ENCODE data around the gene ZFYVE28. TPM values are rescaled to one million over a fixed set of nuclear protein-coding genes. Genes with fewer than 3 reads are reported as not detected.

Gene ZFYVE28
- total RNA-seq, 1 donor from 2014 or later, result 3.6 TPM

- H3K27ac Mint-ChIP-seq, result no peak overlapping the region
- H3K4me1 Mint-ChIP-seq (ENCODE audit: unreplicated experiment), result peaks cover 27% of the 10 kb centered on the region
- no peaks in the 10 kb centered on the region for H3K9me3 Mint-ChIP-seq
- H3K36me3 Mint-ChIP-seq, result no peaks in the 10 kb centered on the region
- no peak for DNase-seq (ENCODE audit: extremely low spot score, unreplicated experiment)
- peaks cover 35% of the 10 kb centered on the region for H3K27me3 Mint-ChIP-seq
- H3K4me3 Mint-ChIP-seq, result peak overlapping the region; percentile 46
- no peak for TF ChIP-seq CTCF (conservative IDR thresholded peaks at IDR 0.05)
These were observed 27.5 kb downstream of the ZFYVE28 start for GRCh38 chr4:2390784-2391421.

- TF ChIP-seq CTCF (conservative IDR thresholded peaks at IDR 0.05), result no peak
- H3K27me3 Mint-ChIP-seq, result peaks cover 35% of the 10 kb centered on the region
- H3K36me3 Mint-ChIP-seq, result no peaks in the 10 kb centered on the region
- no peaks in the 10 kb centered on the region for H3K9me3 Mint-ChIP-seq
- no peak overlapping the region for H3K4me3 Mint-ChIP-seq
- H3K27ac Mint-ChIP-seq, result no peak overlapping the region
- peaks cover 27% of the 10 kb centered on the region for H3K4me1 Mint-ChIP-seq (ENCODE audit: unreplicated experiment)
- DNase-seq (ENCODE audit: extremely low spot score, unreplicated experiment), result no peak
These were observed 28.3 kb downstream of the ZFYVE28 start for GRCh38 chr4:2390146-2390545.

GRCh38 chr4:2389691-2390090 lies 28.8 kb downstream of the ZFYVE28 start:
- TF ChIP-seq CTCF (conservative IDR thresholded peaks at IDR 0.05), result no peak
- H3K27ac Mint-ChIP-seq, result no peak overlapping the region

GRCh38 chr4:2388429-2389182 lies 29.8 kb downstream of the ZFYVE28 start:
- Mint-ChIP-seq H3K4me1 (ENCODE audit: unreplicated experiment) (peaks cover 20% of the 10 kb centered on the region), H3K9me3 (no peaks in the 10 kb centered on the region), H3K4me3 (no peak overlapping the region), H3K36me3 (no peaks in the 10 kb centered on the region), H3K27me3 (peaks cover 28% of the 10 kb centered on the region), H3K27ac (no peak overlapping the region)
- no peak for DNase-seq (ENCODE audit: extremely low spot score, unreplicated experiment)
- TF ChIP-seq CTCF (conservative IDR thresholded peaks at IDR 0.05), result no peak

More at GRCh38 chr4:2389691-2390090, 28.8 kb downstream of the ZFYVE28 start:
- no peak for DNase-seq (ENCODE audit: extremely low spot score, unreplicated experiment)
- H3K4me1 Mint-ChIP-seq (ENCODE audit: unreplicated experiment), result peaks cover 27% of the 10 kb centered on the region
- H3K36me3 Mint-ChIP-seq, result no peaks in the 10 kb centered on the region
- H3K9me3 Mint-ChIP-seq, result no peaks in the 10 kb centered on the region
- peaks cover 33% of the 10 kb centered on the region for H3K27me3 Mint-ChIP-seq
- H3K4me3 Mint-ChIP-seq, result no peak overlapping the region

- DNase-seq (ENCODE audit: extremely low spot score, unreplicated experiment), result no peak
- Mint-ChIP-seq H3K27me3 (peaks cover 28% of the 10 kb centered on the region), H3K27ac (no peak overlapping the region), H3K9me3 (no peaks in the 10 kb centered on the region), H3K36me3 (no peaks in the 10 kb centered on the region), H3K4me3 (no peak overlapping the region), H3K4me1 (ENCODE audit: unreplicated experiment) (peaks cover 16% of the 10 kb centered on the region)
- TF ChIP-seq CTCF (conservative IDR thresholded peaks at IDR 0.05), result no peak
These were observed 30.6 kb downstream of the ZFYVE28 start for GRCh38 chr4:2387829-2388228.
